Ectodermal cell (in vitro differentiated cells): ENCODE measurements around the gene OR52K2.

Experiments
- H3K27ac ChIP-seq: 2 replicates; pipeline ENCODE4 v1.7.0; 2013; ENCODE audit warnings: mild to moderate bottlenecking, low read depth, low read length; ENCODE audit not compliant: insufficient read depth, poor library complexity, severe bottlenecking
- H3K27me3 ChIP-seq: 2 replicates; pipeline ENCODE4 v1.7.0; 2013; ENCODE audit warnings: mild to moderate bottlenecking, low read length; ENCODE audit not compliant: insufficient read depth, control insufficient read depth, poor library complexity, severe bottlenecking
- H3K36me3 ChIP-seq: one replicate; pipeline ENCODE4 v1.7.0; 2013; ENCODE audit warnings: low read length; ENCODE audit not compliant: control insufficient read depth, insufficient read depth
- H3K4me1 ChIP-seq: one replicate; pipeline ENCODE4 v1.7.0; 2013; ENCODE audit warnings: low read length; ENCODE audit not compliant: control insufficient read depth, insufficient read depth
- H3K4me3 ChIP-seq: 2 replicates; pipeline ENCODE4 v1.7.0; 2013; ENCODE audit warnings: low read depth, low read length, control low read depth; ENCODE audit not compliant: insufficient read depth
- H3K9me3 ChIP-seq: 2 replicates; pipeline ENCODE4 v1.7.0; 2013; ENCODE audit warnings: mild to moderate bottlenecking, low read length, moderate library complexity; ENCODE audit not compliant: control insufficient read depth
- WGBS, 2 experiments: methylation state at CpG; one replicate each; pipeline ENCODE4 v1.1.7; 2013; ENCODE audit warnings: missing lambda C conversion rate in 2 of 2; 5-methylcytosine and 5-hydroxymethylcytosine counted together

The OR52K2 gene

GRCh38 chr11:4453118-4453517, 4.0 kb downstream of the OR52K2 start:
- WGBS, 2 experiments = 95 to 96% methylated on average over 2 to 3 of the region's 3 CpGs

GRCh38 chr11:4454021-4454420, 4.9 kb downstream of the OR52K2 start:
- Histone ChIP-seq H3K27me3 (no peaks in the 10 kb centered on the region), H3K4me1 (no peaks in the 10 kb centered on the region), H3K9me3 (no peaks in the 10 kb centered on the region), H3K36me3 (no peaks in the 10 kb centered on the region), H3K27ac (no peak overlapping the region), H3K4me3 (no peak overlapping the region)

More at GRCh38 chr11:4453118-4453517, 4.0 kb downstream of the OR52K2 start:
- Histone ChIP-seq H3K9me3 (no peaks in the 10 kb centered on the region), H3K36me3 (no peaks in the 10 kb centered on the region), H3K27me3 (no peaks in the 10 kb centered on the region), H3K4me1 (no peaks in the 10 kb centered on the region), H3K4me3 (no peak overlapping the region), H3K27ac (no peak overlapping the region)

DNA sequence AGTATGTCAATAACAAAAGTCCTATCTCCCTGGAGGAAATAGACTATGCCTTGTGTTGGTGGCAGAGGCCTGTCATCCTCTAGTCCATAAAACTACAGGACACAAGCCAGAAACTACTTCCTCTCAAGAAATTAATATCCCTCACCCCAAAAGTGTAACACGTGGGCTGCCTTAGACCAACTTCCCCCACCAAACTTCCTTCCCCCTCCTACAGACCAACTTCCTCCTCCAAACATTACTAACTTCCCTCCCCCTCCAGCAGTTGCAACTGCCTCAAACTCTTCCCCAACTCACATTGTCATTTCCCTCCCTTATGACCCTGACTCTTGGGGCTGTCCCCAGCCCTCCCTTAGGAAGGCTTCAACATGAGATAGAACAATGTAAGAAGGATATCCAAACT, 6.3 kb downstream of the OR52K2 start:
- 76 to 87% methylated on average over 1 of the region's 1 CpG for WGBS, 2 experiments
- no peaks in the 10 kb centered on the region for H3K36me3 ChIP-seq
- no peaks in the 10 kb centered on the region for H3K9me3 ChIP-seq
- H3K27me3 ChIP-seq = no peaks in the 10 kb centered on the region
- no peaks in the 10 kb centered on the region for H3K4me1 ChIP-seq
- no peak overlapping the region for H3K27ac ChIP-seq
- H3K4me3 ChIP-seq = no peak overlapping the region

GRCh38 chr11:4459500-4459899, 10.4 kb downstream of the OR52K2 start:
- 87 to 88% methylated on average over 4 of the region's 4 CpGs for WGBS, 2 experiments
- Histone ChIP-seq H3K27me3 (no peaks in the 10 kb centered on the region), H3K4me3 (no peak overlapping the region), H3K27ac (no peak overlapping the region), H3K36me3 (no peaks in the 10 kb centered on the region), H3K9me3 (no peaks in the 10 kb centered on the region), H3K4me1 (no peaks in the 10 kb centered on the region)

- Histone ChIP-seq H3K4me1 (no peaks in the 10 kb centered on the region), H3K9me3 (no peaks in the 10 kb centered on the region), H3K27me3 (no peaks in the 10 kb centered on the region), H3K27ac (no peak overlapping the region), H3K36me3 (no peaks in the 10 kb centered on the region), H3K4me3 (no peak overlapping the region)
- 93 to 100% methylated on average over 4 of the region's 4 CpGs for WGBS, 2 experiments
Observed at GRCh38 chr11:4460151-4460550, 11.1 kb downstream of the OR52K2 start.

DNA sequence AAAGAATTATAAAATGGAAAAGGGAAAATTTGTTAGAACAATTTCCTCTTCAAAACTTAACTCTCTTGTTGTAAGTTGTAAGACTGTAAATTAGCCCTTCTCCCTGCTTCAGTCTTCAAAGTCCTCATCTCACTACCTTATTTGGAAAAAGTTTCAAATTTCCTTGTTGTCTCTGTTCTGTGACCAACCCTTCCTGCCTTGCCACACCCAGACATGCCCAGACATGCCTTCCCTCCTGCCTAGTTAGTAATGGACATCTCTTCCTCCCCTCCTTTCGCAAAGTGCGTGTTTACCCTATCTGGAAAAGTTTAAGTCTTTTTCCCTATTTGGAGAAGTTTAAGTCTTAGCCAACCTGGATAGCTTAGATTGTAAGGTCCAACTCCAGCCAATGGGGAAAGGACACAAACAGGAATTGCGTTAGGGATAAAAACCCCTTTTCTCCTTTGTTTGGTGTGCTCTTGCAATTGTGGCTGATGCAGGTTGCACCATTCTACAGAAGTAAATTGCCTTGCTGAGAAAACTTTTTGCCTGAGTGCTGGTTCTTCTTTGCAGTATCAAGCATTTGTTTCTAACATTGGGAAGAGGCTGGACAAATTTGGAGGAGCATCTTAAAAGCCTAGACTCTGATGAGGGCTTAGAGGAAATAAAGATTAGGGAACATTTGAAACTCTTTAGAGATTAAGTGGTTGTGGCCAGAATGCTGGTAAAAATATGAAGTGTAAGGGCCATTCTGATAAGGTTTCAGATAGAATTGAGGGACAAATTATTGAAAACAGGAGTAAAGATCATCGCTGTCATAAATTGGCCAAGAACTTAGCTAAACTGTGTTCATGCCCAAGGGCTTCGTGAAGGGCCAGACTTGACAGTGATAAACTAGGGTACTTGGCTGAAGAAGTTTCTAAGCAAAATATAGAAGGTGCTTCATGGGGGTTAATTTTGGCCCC, 15.4 kb downstream of the OR52K2 start:
- Histone ChIP-seq H3K4me3 (no peak overlapping the region), H3K9me3 (no peaks in the 10 kb centered on the region), H3K36me3 (no peaks in the 10 kb centered on the region), H3K27ac (no peak overlapping the region), H3K27me3 (no peaks in the 10 kb centered on the region), H3K4me1 (no peaks in the 10 kb centered on the region)
- WGBS, 2 experiments = 97% methylated on average over 5 of the region's 5 CpGs

GRCh38 chr11:4465407-4465806, 16.3 kb downstream of the OR52K2 start:
- H3K9me3 ChIP-seq = no peaks in the 10 kb centered on the region
- no peak overlapping the region for H3K4me3 ChIP-seq
- H3K27me3 ChIP-seq = no peaks in the 10 kb centered on the region
- 90 to 92% methylated on average over 1 of the region's 1 CpG for WGBS, 2 experiments
- H3K27ac ChIP-seq = no peak overlapping the region
- H3K36me3 ChIP-seq = no peaks in the 10 kb centered on the region
- no peaks in the 10 kb centered on the region for H3K4me1 ChIP-seq

GRCh38 chr11:4466131-4466870, 17.2 kb downstream of the OR52K2 start:
- WGBS, 2 experiments = 57 to 58% methylated on average over 5 of the region's 5 CpGs
- Histone ChIP-seq H3K27ac (no peak overlapping the region), H3K27me3 (no peaks in the 10 kb centered on the region), H3K4me1 (no peaks in the 10 kb centered on the region), H3K9me3 (no peaks in the 10 kb centered on the region), H3K4me3 (no peak overlapping the region), H3K36me3 (no peaks in the 10 kb centered on the region)

DNA sequence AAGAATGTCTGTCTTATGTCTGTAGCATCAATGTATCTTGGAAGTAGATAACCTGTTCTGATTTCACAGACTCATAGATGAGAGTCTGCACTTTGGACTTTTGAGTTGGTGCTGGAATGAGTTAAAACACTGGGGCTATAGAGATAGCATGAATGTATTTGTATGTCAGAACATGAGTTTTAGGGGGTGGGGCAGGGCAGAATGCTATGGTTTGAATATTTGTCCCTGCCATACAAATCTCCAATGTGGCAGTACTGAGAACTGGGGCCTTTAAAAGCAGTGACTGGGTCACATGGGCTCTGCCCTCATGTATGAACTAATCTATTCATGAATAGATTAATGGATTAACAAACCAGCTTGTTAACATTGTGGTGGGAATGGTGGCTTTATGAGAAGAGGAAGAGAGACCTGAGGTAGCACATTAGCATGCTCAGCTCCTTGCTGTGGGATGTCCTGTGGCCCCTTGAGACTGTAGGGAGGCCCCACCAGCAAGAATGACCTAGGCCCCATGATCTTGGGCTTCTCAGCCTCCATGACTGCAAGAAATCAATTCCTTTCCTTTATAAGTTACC, 17.9 kb downstream of the OR52K2 start:
- Histone ChIP-seq H3K9me3 (no peaks in the 10 kb centered on the region), H3K27me3 (no peaks in the 10 kb centered on the region), H3K27ac (no peak overlapping the region), H3K36me3 (no peaks in the 10 kb centered on the region), H3K4me1 (no peaks in the 10 kb centered on the region), H3K4me3 (no peak overlapping the region)
